HepG2 (cell line): ENCODE measurements around the gene ABCC8.

Experiments
- EP300 ChIP-seq, 3 experiments: sonication (generic) in 1 of 3; formaldehyde crosslinking in 1 of 3; IDR thresholded peaks; 2 replicates each; pipeline versions ENCODE4 v1.5.1 to v1.6.1; 2011 to 2020; ENCODE audit warnings: low read depth in 2 of 3, low read length in 2 of 3, borderline replicate concordance in 1 of 3, improper control_type of control experiment in 1 of 3, mild to moderate bottlenecking in 1 of 3, missing genetic modification reagents in 1 of 3, moderate library complexity in 1 of 3
- IRF2 ChIP-seq: IDR thresholded peaks from 2 replicates; pipeline ENCODE4 v1.6.1; 2018; ENCODE audit warnings: missing genetic modification reagents, missing compliant biosample characterization
- NR1H2 ChIP-seq: sonication (generic); formaldehyde crosslinking; IDR thresholded peaks from 2 replicates; pipeline ENCODE4 v1.8.1; 2022; ENCODE audit warnings: low read depth, missing genetic modification reagents, borderline replicate concordance
- POLR2A ChIP-seq, 2 experiments: IDR thresholded peaks; 2 replicates each; pipeline ENCODE4 v1.6.1; 2011; ENCODE audit warnings: low read depth in 2 of 2, low read length in 2 of 2, mild to moderate bottlenecking in 1 of 2, moderate library complexity in 1 of 2; ENCODE audit not compliant: insufficient read depth in 1 of 2
- SP1 ChIP-seq, 2 experiments: fragments of 450-650 bp in 1 of 2; sonication (generic) in 1 of 2; formaldehyde crosslinking in 1 of 2; IDR thresholded peaks; 2 replicates each; pipeline versions ENCODE4 v1.4.0 to v1.6.1; 2016 to 2020; ENCODE audit warnings: missing genetic modification reagents in 1 of 2
- ZNF263 ChIP-seq: sonication (generic); formaldehyde crosslinking; IDR thresholded peaks from 2 replicates; pipeline ENCODE4 v1.4.0; 2020; ENCODE audit warnings: missing genetic modification reagents
- TF ChIP-seq, protein P1 (sequence below): sonication (generic); formaldehyde crosslinking; IDR thresholded peaks from 2 replicates; pipeline ENCODE4 v1.9.0; 2022; ENCODE audit warnings: low read depth, missing genetic modification reagents
- TF ChIP-seq, protein P2 (sequence below): sonication (generic); formaldehyde crosslinking; IDR thresholded peaks from 2 replicates; pipeline ENCODE4 v1.9.0; 2021; ENCODE audit warnings: mild to moderate bottlenecking, missing genetic modification reagents

DNA sequence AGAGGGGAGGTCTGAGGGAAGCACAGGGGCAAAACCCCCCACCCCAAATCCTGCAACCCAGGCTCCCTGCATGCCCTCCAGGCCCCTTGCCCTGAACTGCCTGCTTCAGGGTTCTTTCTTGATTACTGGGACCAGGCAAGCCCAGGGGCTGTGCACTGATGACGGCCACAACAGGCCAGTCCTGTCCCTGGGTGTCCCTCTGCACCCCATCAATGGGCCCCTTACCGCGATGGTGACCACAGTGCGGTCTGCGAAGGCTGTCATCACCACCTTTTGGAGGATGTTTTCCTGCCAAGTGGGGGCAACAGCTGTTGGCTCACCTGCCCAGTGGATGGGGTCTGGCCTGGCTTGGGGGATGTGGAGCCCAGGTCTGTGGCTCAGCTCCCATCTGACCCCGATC lies 83.2 kb downstream of the ABCC8 start:
- TF ChIP-seq EP300 (IDR thresholded peaks at IDR 0.05; ENCODE audit: low read depth in 2 of 2, low read length in 2 of 2) = no peak
- no peak for TF ChIP-seq EP300 (CRISPR knock-in tag; IDR thresholded peaks at IDR 0.05; ENCODE audit: borderline replicate concordance)
- TF ChIP-seq, protein P1, sequence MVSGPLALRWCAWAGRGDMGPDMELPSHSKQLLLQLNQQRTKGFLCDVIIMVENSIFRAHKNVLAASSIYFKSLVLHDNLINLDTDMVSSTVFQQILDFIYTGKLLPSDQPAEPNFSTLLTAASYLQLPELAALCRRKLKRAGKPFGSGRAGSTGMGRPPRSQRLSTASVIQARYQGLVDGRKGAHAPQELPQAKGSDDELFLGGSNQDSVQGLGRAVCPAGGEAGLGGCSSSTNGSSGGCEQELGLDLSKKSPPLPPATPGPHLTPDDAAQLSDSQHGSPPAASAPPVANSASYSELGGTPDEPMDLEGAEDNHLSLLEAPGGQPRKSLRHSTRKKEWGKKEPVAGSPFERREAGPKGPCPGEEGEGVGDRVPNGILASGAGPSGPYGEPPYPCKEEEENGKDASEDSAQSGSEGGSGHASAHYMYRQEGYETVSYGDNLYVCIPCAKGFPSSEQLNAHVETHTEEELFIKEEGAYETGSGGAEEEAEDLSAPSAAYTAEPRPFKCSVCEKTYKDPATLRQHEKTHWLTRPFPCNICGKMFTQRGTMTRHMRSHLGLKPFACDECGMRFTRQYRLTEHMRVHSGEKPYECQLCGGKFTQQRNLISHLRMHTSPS (CRISPR knock-in tag) = no peak
- TF ChIP-seq IRF2 = no peak
- TF ChIP-seq ZNF263 (CRISPR knock-in tag) = no peak
- TF ChIP-seq SP1 (IDR thresholded peaks at IDR 0.05) = no peak
- TF ChIP-seq SP1 (CRISPR knock-in tag; IDR thresholded peaks at IDR 0.05) = no peak
- TF ChIP-seq, protein P2, sequence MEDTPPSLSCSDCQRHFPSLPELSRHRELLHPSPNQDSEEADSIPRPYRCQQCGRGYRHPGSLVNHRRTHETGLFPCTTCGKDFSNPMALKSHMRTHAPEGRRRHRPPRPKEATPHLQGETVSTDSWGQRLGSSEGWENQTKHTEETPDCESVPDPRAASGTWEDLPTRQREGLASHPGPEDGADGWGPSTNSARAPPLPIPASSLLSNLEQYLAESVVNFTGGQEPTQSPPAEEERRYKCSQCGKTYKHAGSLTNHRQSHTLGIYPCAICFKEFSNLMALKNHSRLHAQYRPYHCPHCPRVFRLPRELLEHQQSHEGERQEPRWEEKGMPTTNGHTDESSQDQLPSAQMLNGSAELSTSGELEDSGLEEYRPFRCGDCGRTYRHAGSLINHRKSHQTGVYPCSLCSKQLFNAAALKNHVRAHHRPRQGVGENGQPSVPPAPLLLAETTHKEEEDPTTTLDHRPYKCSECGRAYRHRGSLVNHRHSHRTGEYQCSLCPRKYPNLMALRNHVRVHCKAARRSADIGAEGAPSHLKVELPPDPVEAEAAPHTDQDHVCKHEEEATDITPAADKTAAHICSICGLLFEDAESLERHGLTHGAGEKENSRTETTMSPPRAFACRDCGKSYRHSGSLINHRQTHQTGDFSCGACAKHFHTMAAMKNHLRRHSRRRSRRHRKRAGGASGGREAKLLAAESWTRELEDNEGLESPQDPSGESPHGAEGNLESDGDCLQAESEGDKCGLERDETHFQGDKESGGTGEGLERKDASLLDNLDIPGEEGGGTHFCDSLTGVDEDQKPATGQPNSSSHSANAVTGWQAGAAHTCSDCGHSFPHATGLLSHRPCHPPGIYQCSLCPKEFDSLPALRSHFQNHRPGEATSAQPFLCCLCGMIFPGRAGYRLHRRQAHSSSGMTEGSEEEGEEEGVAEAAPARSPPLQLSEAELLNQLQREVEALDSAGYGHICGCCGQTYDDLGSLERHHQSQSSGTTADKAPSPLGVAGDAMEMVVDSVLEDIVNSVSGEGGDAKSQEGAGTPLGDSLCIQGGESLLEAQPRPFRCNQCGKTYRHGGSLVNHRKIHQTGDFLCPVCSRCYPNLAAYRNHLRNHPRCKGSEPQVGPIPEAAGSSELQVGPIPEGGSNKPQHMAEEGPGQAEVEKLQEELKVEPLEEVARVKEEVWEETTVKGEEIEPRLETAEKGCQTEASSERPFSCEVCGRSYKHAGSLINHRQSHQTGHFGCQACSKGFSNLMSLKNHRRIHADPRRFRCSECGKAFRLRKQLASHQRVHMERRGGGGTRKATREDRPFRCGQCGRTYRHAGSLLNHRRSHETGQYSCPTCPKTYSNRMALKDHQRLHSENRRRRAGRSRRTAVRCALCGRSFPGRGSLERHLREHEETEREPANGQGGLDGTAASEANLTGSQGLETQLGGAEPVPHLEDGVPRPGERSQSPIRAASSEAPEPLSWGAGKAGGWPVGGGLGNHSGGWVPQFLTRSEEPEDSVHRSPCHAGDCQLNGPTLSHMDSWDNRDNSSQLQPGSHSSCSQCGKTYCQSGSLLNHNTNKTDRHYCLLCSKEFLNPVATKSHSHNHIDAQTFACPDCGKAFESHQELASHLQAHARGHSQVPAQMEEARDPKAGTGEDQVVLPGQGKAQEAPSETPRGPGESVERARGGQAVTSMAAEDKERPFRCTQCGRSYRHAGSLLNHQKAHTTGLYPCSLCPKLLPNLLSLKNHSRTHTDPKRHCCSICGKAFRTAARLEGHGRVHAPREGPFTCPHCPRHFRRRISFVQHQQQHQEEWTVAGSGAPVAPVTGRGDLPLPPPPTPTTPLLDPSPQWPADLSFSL (CRISPR knock-in tag) = no peak
- TF ChIP-seq POLR2A (IDR thresholded peaks at IDR 0.05; ENCODE audit: insufficient read depth in 1 of 2, low read depth in 2 of 2, low read length in 2 of 2) = no peak
- no peak for TF ChIP-seq NR1H2 (CRISPR knock-in tag)
